ENCODE measurements around the gene LTC4S. TPM values are rescaled to one million over a fixed set of nuclear protein-coding genes. Genes with fewer than 3 reads are reported as not detected.

Gene LTC4S
- total and polyA plus RNA-seq, 2 experiments from 2014 or later = 1.6 to 3.7 TPM

GRCh38 chr5:179796877-179797608 is 3.3 kb downstream of the LTC4S start:
- H4K20me1 ChIP-seq (ENCODE audit: insufficient read depth) = no peaks in the 10 kb centered on the region
- H3K9ac ChIP-seq = peak overlapping the region; percentile 76; the same call in 1 of the 2 replicates
- H3K36me3 ChIP-seq (ENCODE audit: low read depth) = peaks cover 9% of the 10 kb centered on the region; the same call in 1 of the 2 replicates
- peaks cover 4% of the 10 kb centered on the region for H3K79me2 ChIP-seq (ENCODE audit: insufficient read depth)
- H3K9me3 ChIP-seq (ENCODE audit: low read depth) = no peaks in the 10 kb centered on the region
- H3K4me3 ChIP-seq = peak overlapping the region; percentile 69
- TF ChIP-seq EZH2phosphoT487 (IDR thresholded peaks at IDR 0.05; ENCODE audit: insufficient read depth, low read depth) = no peak
- no peak for TF ChIP-seq EZH2 (IDR thresholded peaks at IDR 0.05; ENCODE audit: insufficient read depth, poor library complexity, severe bottlenecking)
- no peaks in the 10 kb centered on the region for H3K4me1 ChIP-seq (ENCODE audit: insufficient read depth)
- no peak overlapping the region for H2AFZ ChIP-seq
- peak overlapping the region; percentile 41 for H3K27ac ChIP-seq
- peak overlapping the region; percentile 62 for H3K4me2 ChIP-seq (ENCODE audit: unreplicated experiment)
- in situ Hi-C loops (cut with MboI) = no loop called here
- DNase-seq = no peak
- WGBS, 2 experiments (ENCODE audit: low coverage in 1 of 2, low lambda C conversion rate in 2 of 2, missing lambda C conversion rate in 2 of 2) = 87 to 88% methylated on average over 20 to 21 of the region's 21 CpGs
- no peaks in the 10 kb centered on the region for H3K9me2 ChIP-seq (ENCODE audit: insufficient read depth)
- peaks cover 5% of the 10 kb centered on the region for H3F3A ChIP-seq (ENCODE audit: insufficient read depth)
- H3K27me3 ChIP-seq (replicated peaks; ENCODE audit: insufficient read depth) = no peaks in the 10 kb centered on the region

GRCh38 chr5:179797741-179798140 is 4.0 kb downstream of the LTC4S start:
- no peaks in the 10 kb centered on the region for H3K9me2 ChIP-seq (ENCODE audit: insufficient read depth)
- H3K9ac ChIP-seq = no peak overlapping the region
- H3K4me3 ChIP-seq = no peak overlapping the region
- H3K27ac ChIP-seq = no peak overlapping the region
- peaks cover 11% of the 10 kb centered on the region for H3K79me2 ChIP-seq (ENCODE audit: insufficient read depth)
- in situ Hi-C loops (cut with MboI) = no loop called here
- H3F3A ChIP-seq (ENCODE audit: insufficient read depth) = peaks cover 5% of the 10 kb centered on the region
- H3K4me1 ChIP-seq (ENCODE audit: insufficient read depth) = no peaks in the 10 kb centered on the region
- no peak for TF ChIP-seq EZH2 (IDR thresholded peaks at IDR 0.05; ENCODE audit: insufficient read depth, poor library complexity, severe bottlenecking)
- TF ChIP-seq EZH2phosphoT487 (IDR thresholded peaks at IDR 0.05; ENCODE audit: insufficient read depth, low read depth) = no peak
- H3K4me2 ChIP-seq (ENCODE audit: unreplicated experiment) = no peak overlapping the region
- H2AFZ ChIP-seq = no peak overlapping the region
- H3K27me3 ChIP-seq (replicated peaks; ENCODE audit: insufficient read depth) = no peaks in the 10 kb centered on the region
- H3K36me3 ChIP-seq (ENCODE audit: low read depth) = peaks cover 9% of the 10 kb centered on the region; the same call in 1 of the 2 replicates
- no peak for DNase-seq
- no peaks in the 10 kb centered on the region for H4K20me1 ChIP-seq (ENCODE audit: insufficient read depth)
- WGBS, 2 experiments (ENCODE audit: low coverage in 1 of 2, low lambda C conversion rate in 2 of 2, missing lambda C conversion rate in 2 of 2) = 96 to 100% methylated on average over 19 to 29 of the region's 30 CpGs
- no peaks in the 10 kb centered on the region for H3K9me3 ChIP-seq (ENCODE audit: low read depth)

- Histone ChIP-seq H3K36me3 (ENCODE audit: low read depth) (peaks cover 9% of the 10 kb centered on the region; the same call in 1 of the 2 replicates), H3K9me3 (ENCODE audit: low read depth) (no peaks in the 10 kb centered on the region), H3K27ac (no peak overlapping the region), H3K27me3 (replicated peaks; ENCODE audit: insufficient read depth) (no peaks in the 10 kb centered on the region), H3K79me2 (ENCODE audit: insufficient read depth) (peaks cover 16% of the 10 kb centered on the region), H3K4me2 (ENCODE audit: unreplicated experiment) (no peak overlapping the region), H3K4me1 (ENCODE audit: insufficient read depth) (no peaks in the 10 kb centered on the region), H3F3A (ENCODE audit: insufficient read depth) (peaks cover 5% of the 10 kb centered on the region), H3K4me3 (no peak overlapping the region), H2AFZ (no peak overlapping the region), H3K9me2 (ENCODE audit: insufficient read depth) (no peaks in the 10 kb centered on the region), H3K9ac (no peak overlapping the region), H4K20me1 (ENCODE audit: insufficient read depth) (no peaks in the 10 kb centered on the region)
- DNase-seq = no peak
- 97 to 98% methylated on average over 17 to 23 of the region's 23 CpGs for WGBS, 2 experiments (ENCODE audit: low coverage in 1 of 2, low lambda C conversion rate in 2 of 2, missing lambda C conversion rate in 2 of 2)
- TF ChIP-seq EZH2phosphoT487 (IDR thresholded peaks at IDR 0.05; ENCODE audit: insufficient read depth, low read depth) (no peak), EZH2 (IDR thresholded peaks at IDR 0.05; ENCODE audit: insufficient read depth, poor library complexity, severe bottlenecking) (no peak)
- in situ Hi-C loops (cut with MboI) = no loop called here
Observed at GRCh38 chr5:179798144-179798770, 4.5 kb downstream of the LTC4S start.

- whole genome bisulfite sequencing, 2 experiments (ENCODE audit: low coverage in 1 of 2, low lambda C conversion rate in 2 of 2, missing lambda C conversion rate in 2 of 2) = 94 to 96% methylated on average over 35 to 36 of the region's 36 CpGs
- no peak overlapping the region for H3K9ac ChIP-seq
- no peaks in the 10 kb centered on the region for H3K9me2 ChIP-seq (ENCODE audit: insufficient read depth)
- no peak overlapping the region for H3K4me2 ChIP-seq (ENCODE audit: unreplicated experiment)
- no peak overlapping the region for H2AFZ ChIP-seq
- H3K4me3 ChIP-seq = no peak overlapping the region
- no peak for TF ChIP-seq EZH2phosphoT487 (IDR thresholded peaks at IDR 0.05; ENCODE audit: insufficient read depth, low read depth)
- TF ChIP-seq EZH2 (IDR thresholded peaks at IDR 0.05; ENCODE audit: insufficient read depth, poor library complexity, severe bottlenecking) = no peak
- H3K27ac ChIP-seq = no peak overlapping the region
- in situ Hi-C loops (cut with MboI) = no loop called here
- H3K27me3 ChIP-seq (replicated peaks; ENCODE audit: insufficient read depth) = no peaks in the 10 kb centered on the region
- H4K20me1 ChIP-seq (ENCODE audit: insufficient read depth) = no peaks in the 10 kb centered on the region
- peaks cover 5% of the 10 kb centered on the region for H3K4me1 ChIP-seq (ENCODE audit: insufficient read depth)
- no peaks in the 10 kb centered on the region for H3K9me3 ChIP-seq (ENCODE audit: low read depth)
- H3K79me2 ChIP-seq (ENCODE audit: insufficient read depth) = peaks cover 22% of the 10 kb centered on the region
- H3F3A ChIP-seq (ENCODE audit: insufficient read depth) = peaks cover 5% of the 10 kb centered on the region
- DNase-seq = no peak
- peaks cover 9% of the 10 kb centered on the region; the same call in 1 of the 2 replicates for H3K36me3 ChIP-seq (ENCODE audit: low read depth)
Observed at GRCh38 chr5:179798771-179799643, 5.2 kb downstream of the LTC4S start.

Data from GM23248 (cell line).